GM21367 (cell line): ENCODE measurements around the gene HMMR.
A peak's percentile ranks its signal among the peaks of the same experiment; 100 is the strongest.
"Not testable (repeated sequence)": the region's sequence is repeated elsewhere in the genome, so short reads cannot be mapped to it uniquely, and the experiment has no call there.

Experiments
- ATAC-seq: cut with Tn5 transposase; IDR thresholded peaks from one replicate; pipeline ENCODE4 v1.9.1; 2021; ENCODE audit not compliant: unreplicated experiment

Gene HMMR

DNA sequence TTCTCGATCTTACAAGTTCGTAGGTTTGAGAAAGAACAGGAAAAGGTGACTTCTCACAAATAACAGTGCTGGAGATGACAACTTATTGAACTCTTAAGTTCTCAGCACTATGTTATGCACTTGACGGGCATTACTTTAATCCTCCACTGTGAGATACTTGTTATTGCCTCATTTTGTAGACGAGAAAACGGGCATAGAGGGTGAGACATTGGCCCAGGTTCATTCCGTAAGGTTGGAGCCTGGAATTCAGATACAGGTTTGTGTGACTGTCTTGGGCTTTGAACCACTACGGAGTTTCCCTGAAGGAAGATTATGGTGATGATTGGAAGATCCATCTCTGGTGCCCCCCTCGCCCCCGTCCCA, 45.6 kb downstream of the HMMR start:
- peak; percentile 10 for ATAC-seq

DNA sequence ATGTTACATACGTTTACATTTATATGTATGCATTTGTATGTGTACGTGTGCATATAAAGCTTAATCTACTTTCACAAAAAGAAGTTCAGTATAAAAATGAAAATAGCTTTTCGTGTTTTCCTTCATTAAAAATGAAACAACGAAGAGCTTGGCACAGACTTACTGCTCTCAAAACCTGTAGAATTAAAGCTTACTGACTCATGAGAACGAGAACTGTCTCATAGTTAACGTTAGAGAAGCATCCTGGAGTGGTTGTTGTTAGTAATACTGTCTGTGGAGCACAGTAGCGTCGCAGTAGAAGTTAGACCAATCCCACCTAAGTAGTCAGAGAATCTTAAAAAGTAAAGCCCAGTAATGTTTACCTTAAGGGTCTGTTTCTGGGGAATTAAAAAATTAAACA, 46.3 kb downstream of the HMMR start:
- ATAC-seq = no peak

DNA sequence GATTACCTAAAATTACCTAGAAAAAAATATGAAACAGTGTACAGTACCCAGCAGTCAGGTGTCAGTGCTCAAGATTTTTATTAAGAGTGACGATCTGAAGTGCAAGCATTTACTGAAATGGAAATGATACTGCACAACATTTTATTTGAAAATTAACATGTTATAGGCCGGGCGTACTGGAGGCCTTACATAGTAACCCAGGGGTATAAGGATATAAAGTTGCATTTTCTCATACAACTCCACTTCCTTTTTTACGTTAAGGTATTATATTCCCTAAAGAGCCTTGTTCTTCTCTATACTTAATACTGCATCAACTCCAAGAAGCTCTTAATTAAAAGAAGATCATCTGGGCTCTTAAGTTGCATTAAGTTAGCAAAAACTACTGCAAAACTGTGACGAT, 48.3 kb downstream of the HMMR start:
- ATAC-seq = no peak

DNA sequence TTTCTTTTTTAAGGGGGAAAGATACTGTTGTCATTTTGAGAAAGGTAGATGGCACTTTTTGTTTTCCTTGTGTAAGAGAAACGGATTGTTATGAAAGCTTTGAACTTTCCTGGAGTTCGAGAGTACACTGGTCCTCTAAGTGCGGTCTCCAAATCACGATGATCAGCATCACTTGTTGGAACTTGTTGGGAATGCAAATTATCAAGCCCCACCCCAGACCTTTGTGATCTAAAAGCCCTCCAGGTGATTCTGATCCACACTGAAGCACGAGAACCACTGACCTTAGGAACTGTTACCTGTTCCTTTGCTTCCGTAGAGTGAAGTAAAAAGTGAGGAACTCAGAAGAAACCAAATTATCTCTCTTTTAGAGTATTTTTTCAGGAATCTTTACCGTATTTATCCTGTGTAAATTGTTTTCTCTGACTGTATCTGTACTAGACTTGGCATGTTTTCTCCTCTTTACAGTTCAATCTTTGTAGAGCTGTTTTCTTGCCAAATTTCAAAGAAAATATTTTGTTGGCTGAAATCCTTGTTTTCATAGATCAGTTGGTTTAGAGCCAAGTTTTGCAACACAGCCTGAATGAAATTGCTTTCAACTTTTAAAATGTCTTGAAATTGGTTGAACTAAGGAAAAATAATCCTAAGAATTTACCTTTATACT, 49.0 kb downstream of the HMMR start:
- ATAC-seq = no peak

DNA sequence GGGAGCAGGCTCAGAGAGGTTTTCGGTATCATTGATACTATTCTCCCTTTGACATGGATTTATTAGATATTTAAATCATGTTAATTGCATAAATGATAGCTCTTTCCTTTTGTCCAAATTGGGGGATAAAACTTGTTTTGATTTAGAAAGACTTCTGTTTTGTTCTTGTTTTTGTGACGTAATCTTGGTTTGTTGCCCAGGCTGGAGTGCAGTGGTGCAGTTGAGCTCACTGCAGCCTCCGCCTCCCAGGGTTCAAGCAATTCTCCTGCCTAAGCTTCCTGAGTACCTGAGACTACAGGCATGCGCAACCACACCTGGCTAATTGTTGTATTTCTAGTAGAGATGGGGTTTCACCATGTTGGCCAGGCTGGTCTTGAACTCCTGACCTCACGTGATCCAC, 52.1 kb downstream of the HMMR start:
- no peak for ATAC-seq

DNA sequence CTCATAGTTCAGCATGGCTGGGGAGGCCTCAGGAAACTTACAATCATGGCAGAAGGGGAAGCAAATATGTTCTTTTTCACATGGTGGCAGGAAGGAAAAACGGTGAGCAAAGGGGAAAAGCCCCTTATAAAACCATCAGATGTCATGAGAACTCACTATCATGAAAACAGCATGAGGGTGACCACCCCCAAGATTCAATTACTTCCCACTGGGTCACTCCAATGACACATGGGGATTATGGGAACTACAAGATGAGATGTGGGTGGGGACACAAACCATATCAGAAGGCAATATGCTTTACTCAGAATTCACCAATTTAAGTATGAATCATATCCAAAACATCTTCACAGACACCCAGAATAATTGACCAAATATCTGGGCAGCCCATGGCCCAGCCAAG, 64.7 kb downstream of the HMMR start:
- no peak for ATAC-seq

DNA sequence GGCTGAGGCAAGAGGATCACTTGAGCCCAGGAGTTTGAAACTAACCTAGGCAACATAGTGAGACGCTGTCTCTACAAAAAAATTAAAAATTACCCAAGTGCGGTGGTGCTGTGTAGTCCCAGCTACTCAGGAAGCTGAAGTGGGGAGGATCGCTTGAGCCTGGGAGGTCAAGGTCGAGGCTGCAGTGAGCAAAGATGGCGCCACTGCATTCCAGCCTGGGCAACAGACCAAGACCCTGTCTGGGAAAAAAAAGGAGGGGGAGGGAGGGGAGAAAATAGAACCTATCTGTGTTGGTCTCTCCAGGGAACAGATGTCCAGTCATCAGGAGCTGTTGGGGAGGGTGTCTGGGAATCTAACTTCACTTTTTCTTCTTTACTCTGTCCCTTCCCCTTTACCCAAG, 69.3 kb downstream of the HMMR start:
- ATAC-seq = no peak

DNA sequence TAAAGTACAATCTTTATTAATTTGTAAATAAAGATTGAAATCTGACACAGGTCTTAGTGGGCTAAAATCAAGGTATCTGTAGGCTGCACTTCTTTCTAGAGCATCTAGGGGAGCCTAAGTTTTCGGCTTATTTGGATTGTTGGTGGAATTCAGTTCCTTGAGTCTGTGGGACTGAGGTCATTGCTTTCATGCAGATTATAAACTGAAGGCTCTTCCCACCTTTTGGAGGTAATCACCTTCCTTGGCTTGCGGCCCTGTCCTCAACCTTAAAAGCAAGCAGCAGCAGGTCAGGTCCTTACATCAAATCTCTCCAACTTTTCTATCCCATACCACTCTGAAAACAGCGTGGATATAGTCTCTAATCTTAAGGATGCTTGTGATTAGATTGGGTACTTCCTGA, 70.8 kb downstream of the HMMR start:
- no peak for ATAC-seq

DNA sequence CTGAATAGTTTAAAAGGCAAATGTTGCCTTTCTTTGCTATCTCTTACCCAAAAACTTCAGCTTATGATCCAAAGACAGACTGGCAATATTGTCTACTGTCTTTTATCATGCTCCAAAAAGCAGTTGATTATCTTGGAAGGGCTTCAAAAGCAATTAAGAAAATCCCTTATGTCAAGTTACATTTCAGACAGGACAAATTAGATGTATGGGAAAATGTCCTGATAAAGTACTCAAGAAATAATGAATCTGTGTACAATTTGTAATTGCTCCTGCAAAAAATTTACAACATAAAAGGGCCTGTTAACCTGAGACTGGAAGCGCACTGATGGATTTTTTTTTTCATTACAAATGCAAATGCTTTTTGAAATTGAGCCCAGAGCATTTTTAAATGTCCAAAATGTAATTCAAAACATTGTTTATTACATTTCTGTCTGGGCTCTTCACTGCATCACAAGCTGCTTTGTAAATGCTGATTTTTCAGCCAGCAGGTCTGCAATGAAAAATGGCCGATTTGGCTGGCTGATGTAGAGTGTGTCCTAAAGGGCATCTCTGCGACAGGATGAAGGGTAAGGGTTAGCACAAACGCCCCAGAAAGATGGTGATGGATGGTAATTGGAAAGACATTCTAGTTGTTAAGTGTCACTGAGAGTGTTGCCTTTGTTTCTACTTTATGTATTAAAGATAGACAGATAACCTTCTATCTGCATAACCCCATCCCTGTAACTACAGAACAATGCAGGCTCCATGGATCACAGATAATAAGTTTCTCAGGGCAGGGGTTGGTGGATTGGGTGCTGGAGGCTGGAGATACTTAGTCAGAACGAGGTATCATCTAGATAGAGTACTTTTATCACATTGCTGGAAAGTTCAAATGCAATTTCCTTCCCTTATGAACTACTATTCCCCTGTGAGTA, 72.0 kb downstream of the HMMR start:
- no peak for ATAC-seq

DNA sequence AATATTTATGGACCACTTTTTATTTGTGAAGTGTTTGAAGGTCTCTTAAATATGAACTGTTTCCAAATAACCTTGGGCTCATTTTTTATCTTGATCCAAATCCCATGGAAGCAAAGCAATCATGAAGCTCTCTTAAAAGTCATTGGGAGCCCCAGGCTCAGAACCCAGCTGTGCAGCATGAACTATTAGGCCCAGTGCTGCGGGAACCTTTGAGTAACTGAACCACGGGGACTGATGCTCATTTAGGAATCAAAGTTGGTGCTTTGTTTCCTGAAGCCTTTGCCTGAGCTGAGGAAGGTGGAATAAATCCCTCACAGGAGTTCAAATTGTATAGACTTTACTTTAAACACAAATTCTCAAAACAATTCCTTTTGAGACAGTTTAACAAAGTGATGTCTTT, 72.8 kb downstream of the HMMR start:
- no peak for ATAC-seq

DNA sequence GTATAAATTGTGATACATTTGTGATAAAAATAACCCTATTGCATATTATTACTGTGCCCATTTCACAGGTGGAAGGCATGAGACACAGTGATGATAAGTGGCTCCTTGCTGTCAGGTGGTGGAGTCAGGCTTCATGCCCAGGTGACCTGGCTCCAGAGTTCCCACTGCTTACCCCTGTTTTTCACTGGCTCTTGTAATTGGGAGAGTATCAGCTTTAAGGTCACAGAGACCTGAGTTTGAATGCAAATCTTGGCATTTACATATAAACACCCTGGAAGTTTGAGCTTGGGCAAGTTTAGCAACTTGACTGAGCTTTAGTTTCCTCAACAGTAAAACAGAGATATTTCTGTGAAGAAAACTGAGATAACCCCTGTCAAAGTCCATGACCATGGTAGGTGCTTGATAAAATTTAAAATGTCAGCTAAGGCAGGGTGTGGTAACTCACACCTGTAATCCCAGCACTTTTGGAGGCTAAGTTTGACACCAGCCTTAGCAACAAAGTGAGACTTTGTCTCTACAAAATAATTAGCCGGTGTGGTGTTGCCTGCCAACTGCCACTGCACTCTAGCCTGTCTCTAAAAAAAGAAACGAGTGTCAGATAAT, 74.2 kb downstream of the HMMR start:
- no peak for ATAC-seq

DNA sequence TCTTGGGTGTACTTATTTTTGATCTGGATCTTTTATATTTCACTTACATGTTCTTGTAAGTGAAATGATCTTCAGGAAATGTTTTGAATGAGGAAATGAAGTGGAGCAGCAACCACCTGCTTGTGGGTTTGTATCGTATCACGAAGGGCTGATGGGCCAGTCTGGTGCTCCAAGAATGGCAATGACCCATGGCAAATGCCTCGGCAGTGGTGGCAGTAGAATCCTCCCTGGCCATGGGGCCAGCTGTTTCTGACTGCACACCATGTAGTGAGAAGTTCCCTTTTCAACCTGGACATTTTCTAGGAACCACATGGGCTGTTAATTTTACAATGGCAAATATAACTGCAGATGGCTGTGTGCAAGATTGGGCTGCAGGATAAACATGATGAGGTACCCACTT, 74.9 kb downstream of the HMMR start:
- ATAC-seq = no peak

DNA sequence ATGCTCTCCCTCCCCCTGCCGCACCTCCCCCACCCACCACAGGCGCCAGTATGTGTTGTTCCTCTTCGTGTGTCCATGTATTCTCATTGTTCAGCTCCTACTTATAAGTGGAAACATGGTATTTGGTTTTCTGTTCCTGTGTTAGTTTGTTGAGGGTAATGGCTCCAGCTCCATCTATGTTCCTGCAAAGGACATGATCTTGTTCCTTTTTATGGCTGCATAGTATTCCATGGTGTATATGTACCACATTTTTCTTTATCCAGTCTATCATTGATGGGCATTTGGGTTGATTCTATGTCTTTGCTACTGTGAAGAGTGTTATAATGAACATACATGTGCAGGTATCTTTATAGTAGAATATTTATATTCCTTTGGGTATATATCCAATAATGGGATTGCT, 76.0 kb downstream of the HMMR start:
- not testable (repeated sequence) for ATAC-seq

DNA sequence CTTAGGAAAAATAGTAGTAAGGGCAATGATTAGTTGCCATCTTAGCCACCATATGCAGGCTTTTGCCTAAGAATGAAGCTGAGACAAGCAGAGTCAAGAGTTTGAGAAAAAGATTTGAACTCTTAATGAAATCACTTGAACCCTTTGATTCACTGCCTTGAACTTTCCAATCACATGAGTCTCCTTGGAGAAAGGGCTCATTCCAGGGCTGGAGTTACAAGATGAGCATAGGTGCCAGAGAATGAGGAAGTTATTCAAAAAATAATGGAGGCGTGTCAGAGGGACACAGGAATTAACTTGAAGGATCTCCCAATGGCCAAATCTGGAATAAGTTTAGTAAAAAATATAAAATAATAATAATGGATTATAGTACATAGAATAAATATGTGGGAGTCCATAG, 80.3 kb downstream of the HMMR start:
- ATAC-seq = no peak
